Erythroblast (primary cell): Measurements from ENCODE around the gene ERVW-1.
A peak's percentile ranks its signal among the peaks of the same experiment; 100 is the strongest.

ENCODE experiments used
- DNase-seq, 2 experiments: peaks; one replicate each; lab custom pipeline; 2025; lab: John Stamatoyannopoulos, UW
- GATA1 ChIP-seq: IDR thresholded peaks from 2 replicates; pipeline ENCODE4 v1.6.1; 2011; ENCODE audit warnings: low read depth, mild to moderate bottlenecking, control low read depth, low read length, moderate library complexity
- POLR2A ChIP-seq: IDR thresholded peaks from 2 replicates; pipeline ENCODE4 v1.6.1; 2011; ENCODE audit warnings: mild to moderate bottlenecking, low read length

The ERVW-1 gene

DNA sequence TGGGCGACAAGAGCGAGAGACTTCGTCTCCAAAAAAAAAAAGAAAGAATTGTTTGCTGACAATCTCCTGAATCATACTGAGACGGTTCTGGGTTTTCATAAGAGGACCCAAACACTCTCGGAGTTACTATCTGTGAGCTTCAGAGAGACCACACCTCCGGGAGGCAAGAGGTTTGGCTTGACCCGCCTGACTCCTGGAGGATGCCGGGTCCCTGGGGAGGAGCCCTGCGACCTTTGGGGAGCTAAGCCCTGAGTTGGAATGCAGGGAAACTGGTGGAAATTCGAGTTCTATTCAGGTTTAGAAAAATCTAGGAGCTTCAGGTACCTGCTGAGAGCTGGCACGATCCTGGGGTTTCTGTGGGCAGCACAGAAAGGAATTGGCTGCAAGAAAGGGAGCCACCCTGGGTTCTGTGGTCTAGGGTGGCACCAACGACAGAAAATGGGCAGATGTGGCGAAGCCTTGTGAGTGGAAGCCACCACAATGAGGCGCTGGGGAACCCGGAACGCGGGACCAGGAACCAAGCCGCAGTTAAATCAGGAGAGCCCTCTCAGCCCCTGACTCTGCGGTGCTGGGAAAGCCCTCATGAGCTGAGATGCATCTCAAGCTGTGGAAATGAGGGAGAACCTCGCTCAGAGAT, 52.3 kb downstream of the ERVW-1 start:
- no peak for DNase-seq
- TF ChIP-seq GATA1 (no peak), POLR2A (no peak)

DNA sequence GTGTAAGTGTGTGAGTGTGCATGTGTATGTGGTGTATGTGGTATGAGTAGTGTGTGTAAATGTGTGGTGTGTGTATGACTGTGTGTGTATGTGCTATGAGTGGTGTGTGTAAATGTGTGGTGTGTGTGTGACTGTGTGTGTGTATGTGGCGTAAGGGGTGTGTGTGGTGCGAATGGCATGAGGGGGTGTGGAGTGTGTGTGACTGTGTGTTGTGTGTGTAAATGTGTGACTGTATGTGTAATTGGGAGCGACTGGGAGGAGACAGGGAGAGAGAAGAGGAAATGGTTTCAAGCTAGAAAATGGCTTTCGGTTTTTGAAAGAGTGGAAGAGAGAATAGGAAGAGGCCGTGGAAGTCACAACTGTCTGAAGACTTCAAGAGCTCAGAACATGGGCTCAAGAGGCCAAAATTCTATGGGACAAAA, 54.0 kb downstream of the ERVW-1 start:
- TF ChIP-seq POLR2A: no peak
- no peak for TF ChIP-seq GATA1
- DNase-seq: no peak

DNA sequence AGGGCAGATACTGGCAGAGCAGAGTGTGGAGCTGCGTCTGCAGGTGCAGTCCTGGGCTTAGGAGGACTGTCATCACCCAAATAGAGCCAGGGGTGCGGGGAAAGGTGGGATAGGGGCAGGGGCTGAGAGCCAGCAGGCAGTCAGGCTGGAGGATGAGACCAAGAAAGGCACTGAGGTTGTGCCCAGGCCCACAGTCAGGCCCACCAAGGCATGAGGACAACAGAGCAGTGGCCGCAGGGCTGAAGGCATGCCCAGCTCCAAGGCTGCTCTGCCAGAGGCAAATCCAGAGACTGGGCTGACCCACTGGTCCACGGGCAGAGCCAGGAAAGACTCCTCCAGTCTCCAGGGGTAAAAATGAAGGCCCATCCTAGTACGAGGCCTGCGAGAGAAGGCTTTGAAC, 54.8 kb downstream of the ERVW-1 start:
- TF ChIP-seq POLR2A (no peak), GATA1 (no peak)
- no peak for DNase-seq

DNA sequence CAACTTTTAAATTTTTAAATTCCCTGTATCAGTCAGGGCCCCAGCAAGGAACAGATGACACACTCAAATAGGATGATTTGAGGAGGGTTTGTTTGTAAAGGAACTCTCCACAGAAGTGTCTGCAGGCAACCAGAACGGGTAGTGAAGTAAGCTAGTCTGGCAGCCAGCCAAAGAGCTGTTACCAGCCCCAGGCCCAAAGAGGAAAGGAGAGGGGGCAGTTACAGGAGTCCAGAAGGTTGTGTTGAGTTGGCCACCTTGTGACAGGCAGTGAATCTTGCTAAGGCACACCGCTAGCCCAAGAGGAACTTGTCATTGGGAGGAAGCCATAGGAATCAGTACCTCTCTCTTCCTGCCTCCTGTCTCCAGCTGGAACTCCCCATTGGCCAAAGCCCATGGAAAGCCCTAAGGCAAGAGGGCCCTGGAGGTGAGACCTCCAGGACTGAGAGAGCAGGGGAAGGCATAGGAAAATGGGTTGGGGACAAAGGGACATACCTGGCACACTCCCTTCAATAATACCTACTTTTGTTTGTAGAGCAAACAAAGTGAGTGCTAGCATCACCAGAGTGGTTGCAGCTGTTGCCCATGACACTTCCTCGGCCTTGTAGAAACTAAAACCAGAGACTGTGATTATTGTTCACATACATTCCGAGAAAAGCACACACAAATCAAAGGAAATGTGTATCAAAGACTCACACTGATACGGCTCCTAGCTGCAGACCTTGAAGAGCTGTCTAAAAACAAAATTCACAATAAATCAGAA, 55.9 kb downstream of the ERVW-1 start:
- TF ChIP-seq GATA1 (no peak), POLR2A (no peak)
- DNase-seq: peak; percentile 7 to 27
